Upper lobe of right lung (tissue), 1 donor: ENCODE data around the gene TMEM86A. TPM values are rescaled to one million over a fixed set of nuclear protein-coding genes. Genes with fewer than 3 reads are reported as not detected.

ENCODE experiments used
- ATAC-seq: fragments of 200-7000 bp; cut with Tn5 transposase; one replicate; pipeline ENCODE4 v1.9.1; 2020; ENCODE audit warnings: mild to moderate bottlenecking, moderate library complexity
- DNase-seq: peaks from one replicate; pipeline ENCODE4 v3.0.0-alpha.2; 2020
- H3K27ac ChIP-seq: fragments of 200-600 bp; one replicate; pipeline ENCODE4 v1.8.0; 2022
- H3K27me3 ChIP-seq: fragments of 200-600 bp; one replicate; pipeline ENCODE4 v1.8.0; 2022; ENCODE audit warnings: mild to moderate bottlenecking
- H3K36me3 ChIP-seq: fragments of 200-600 bp; one replicate; pipeline ENCODE4 v1.8.0; 2022
- H3K4me1 ChIP-seq: fragments of 200-600 bp; one replicate; pipeline ENCODE4 v1.8.0; 2022
- H3K4me3 ChIP-seq: fragments of 200-600 bp; one replicate; pipeline ENCODE4 v1.8.0; 2022; ENCODE audit warnings: mild to moderate bottlenecking
- H3K9me3 ChIP-seq: fragments of 200-600 bp; one replicate; pipeline ENCODE4 v1.8.0; 2022
- CTCF ChIP-seq: fragments of 200-600 bp; IDR thresholded peaks from one replicate; pipeline ENCODE4 v1.8.0; 2022; ENCODE audit warnings: antibody characterized with exemption
- intact Hi-C: fragments of 100-400 bp; cut with DNase I; formaldehyde crosslinking; loops from one replicate; pipeline ENCODE4 v1.11.0; 2022
- total RNA-seq: library from RNA; stranded (reverse); fragmentation: NEBNext Ultra II Directional; extraction: Animal tissue kit (Norgen Biotek cat#: 25700); gene quantifications from one replicate; pipeline ENCODE4 v1.2.1, GENCODE V29; 2021
- donor health status: DM: no; HTN: yes; CAD: no; lungs with severe emphysema.

Gene TMEM86A
- total RNA-seq, 1 donor from 2014 or later: 6.3 TPM

- H3K4me3 ChIP-seq: no peak overlapping the region
- no peaks in the 10 kb centered on the region for H3K9me3 ChIP-seq
- H3K4me1 ChIP-seq: no peaks in the 10 kb centered on the region
- DNase-seq (no peak), ATAC-seq (no peak)
- H3K27me3 ChIP-seq: no peaks in the 10 kb centered on the region
- TF ChIP-seq CTCF: no peak
- intact Hi-C loops: no loop called here
- no peaks in the 10 kb centered on the region for H3K36me3 ChIP-seq
- H3K27ac ChIP-seq: no peak overlapping the region
Observed at GRCh38 chr11:18714443-18714780, 15.8 kb downstream of the TMEM86A start.

- H3K4me3 ChIP-seq: no peak overlapping the region
- no peak for TF ChIP-seq CTCF
- H3K36me3 ChIP-seq: no peaks in the 10 kb centered on the region
- intact Hi-C loops: no loop called here
- no peak overlapping the region for H3K27ac ChIP-seq
- peaks cover 2% of the 10 kb centered on the region for H3K4me1 ChIP-seq
- DNase-seq: no peak
- ATAC-seq: no peak
- H3K27me3 ChIP-seq: no peaks in the 10 kb centered on the region
- H3K9me3 ChIP-seq: no peaks in the 10 kb centered on the region
Observed at GRCh38 chr11:18715476-18715875, 16.9 kb downstream of the TMEM86A start.

GRCh38 chr11:18720091-18720807, 21.7 kb downstream of the TMEM86A start:
- intact Hi-C loops: no loop called here

GRCh38 chr11:18720808-18721560, 22.4 kb downstream of the TMEM86A start:
- H3K4me1 ChIP-seq: peaks cover 13% of the 10 kb centered on the region
- peak overlapping the region; percentile 47 for H3K27ac ChIP-seq
- DNase-seq: peak; percentile 87
- ATAC-seq: peak; percentile 90
- no peak for TF ChIP-seq CTCF
- no peaks in the 10 kb centered on the region for H3K36me3 ChIP-seq
- H3K4me3 ChIP-seq: peak overlapping the region; percentile 61
- intact Hi-C loops: no loop called here
- no peaks in the 10 kb centered on the region for H3K27me3 ChIP-seq
- H3K9me3 ChIP-seq: no peaks in the 10 kb centered on the region

More at GRCh38 chr11:18720091-18720807, 21.7 kb downstream of the TMEM86A start:
- no peak for ATAC-seq
- H3K36me3 ChIP-seq: no peaks in the 10 kb centered on the region
- H3K27ac ChIP-seq: no peak overlapping the region
- no peak overlapping the region for H3K4me3 ChIP-seq
- DNase-seq: no peak
- peaks cover 13% of the 10 kb centered on the region for H3K4me1 ChIP-seq
- no peaks in the 10 kb centered on the region for H3K27me3 ChIP-seq
- no peak for TF ChIP-seq CTCF
- H3K9me3 ChIP-seq: no peaks in the 10 kb centered on the region

- H3K4me3 ChIP-seq: peak overlapping the region; percentile 61
- intact Hi-C loops: no loop called here
- peak; percentile 83 for ATAC-seq
Observed at GRCh38 chr11:18721561-18722292, 23.1 kb downstream of the TMEM86A start.

More at GRCh38 chr11:18721561-18722292, 23.1 kb downstream of the TMEM86A start:
- peak; percentile 84 for TF ChIP-seq CTCF
- peak overlapping the region; percentile 47 for H3K27ac ChIP-seq
- no peak for DNase-seq
- H3K36me3 ChIP-seq: no peaks in the 10 kb centered on the region
- H3K27me3 ChIP-seq: no peaks in the 10 kb centered on the region
- H3K4me1 ChIP-seq: peaks cover 13% of the 10 kb centered on the region
- no peaks in the 10 kb centered on the region for H3K9me3 ChIP-seq
